Right forelimb (tissue), 1 donor: ENCODE data around the gene NOTCH1.

Source experiments
- DNase-seq: peaks from one replicate; pipeline ENCODE4 v3.0.0-alpha.2; 2018

Gene NOTCH1

GRCh38 chr9:136455043-136456002 lies 90.5 kb downstream of the NOTCH1 start:
- no peak for DNase-seq

GRCh38 chr9:136454026-136454796 lies 91.6 kb downstream of the NOTCH1 start:
- DNase-seq = no peak

DNA sequence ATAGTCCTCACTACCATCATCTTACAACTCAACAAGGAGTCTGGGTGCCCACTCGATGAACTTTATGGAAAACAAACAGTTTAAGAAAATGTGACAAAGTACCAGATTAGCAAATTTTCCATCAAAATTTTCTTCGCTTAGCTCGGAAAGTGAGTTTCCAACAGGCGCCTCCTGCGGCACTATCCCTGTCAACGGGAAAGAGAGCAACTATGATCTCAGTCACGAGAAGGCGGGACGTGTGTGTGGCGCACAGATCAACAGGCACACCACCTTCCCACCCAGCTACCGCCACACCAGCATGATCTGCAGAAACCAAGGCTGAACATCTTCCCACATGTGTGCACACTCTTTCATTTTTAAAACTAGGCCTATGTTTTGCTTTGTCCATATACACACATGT lies 92.5 kb downstream of the NOTCH1 start:
- DNase-seq = no peak

DNA sequence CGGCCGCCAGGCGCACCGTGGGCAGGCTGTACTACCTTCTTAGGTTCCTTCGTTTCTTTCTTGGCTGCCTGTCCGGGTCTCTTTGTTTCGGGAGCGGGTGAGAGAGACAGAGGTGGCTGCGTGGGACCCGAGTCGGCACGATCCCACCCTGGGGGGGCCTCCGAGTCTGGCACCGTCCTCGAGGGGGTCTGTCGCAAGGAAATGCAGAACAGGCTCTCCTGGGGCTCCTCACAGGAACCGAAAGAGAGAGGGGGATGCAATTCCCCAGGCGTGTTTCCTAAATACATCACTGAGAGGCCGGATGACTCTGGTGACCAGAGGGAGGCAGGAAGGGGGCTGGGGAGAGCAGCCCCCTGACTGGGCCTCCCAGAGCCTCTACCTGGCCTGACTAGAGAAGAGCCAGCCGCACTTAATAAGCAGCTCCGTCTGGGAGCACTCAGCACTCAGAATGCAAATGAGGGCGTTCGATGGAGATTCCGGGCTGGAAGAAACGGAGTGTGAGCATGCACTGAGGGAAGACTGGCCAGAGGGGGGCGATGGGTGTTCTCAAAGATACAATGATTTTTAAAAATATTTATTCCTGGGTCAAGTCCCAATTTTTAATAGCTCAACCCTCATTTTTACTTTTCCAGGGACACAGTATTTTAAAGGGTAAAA lies 94.5 kb downstream of the NOTCH1 start:
- DNase-seq = no peak

DNA sequence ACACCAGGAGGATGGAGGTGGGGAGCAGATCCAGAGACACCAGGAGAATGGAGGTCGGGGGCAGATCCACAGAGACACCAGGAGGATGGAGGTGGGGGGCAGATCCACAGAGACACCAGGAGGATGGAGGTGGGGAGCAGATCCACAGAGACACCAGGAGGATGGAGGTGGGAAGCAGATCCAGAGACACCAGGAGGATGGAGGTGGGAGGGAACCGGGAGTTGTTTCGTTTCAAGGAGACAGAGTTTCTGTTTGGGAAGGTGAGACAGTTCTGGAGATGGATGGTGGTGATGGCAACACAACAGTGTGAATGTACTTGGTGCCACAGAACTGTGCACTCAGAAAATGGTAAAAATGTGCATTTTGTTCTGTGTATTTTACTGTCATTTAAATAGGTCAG lies 97.2 kb downstream of the NOTCH1 start:
- DNase-seq = no peak

GRCh38 chr9:136447173-136447778 lies 98.6 kb downstream of the NOTCH1 start:
- DNase-seq = no peak

DNA sequence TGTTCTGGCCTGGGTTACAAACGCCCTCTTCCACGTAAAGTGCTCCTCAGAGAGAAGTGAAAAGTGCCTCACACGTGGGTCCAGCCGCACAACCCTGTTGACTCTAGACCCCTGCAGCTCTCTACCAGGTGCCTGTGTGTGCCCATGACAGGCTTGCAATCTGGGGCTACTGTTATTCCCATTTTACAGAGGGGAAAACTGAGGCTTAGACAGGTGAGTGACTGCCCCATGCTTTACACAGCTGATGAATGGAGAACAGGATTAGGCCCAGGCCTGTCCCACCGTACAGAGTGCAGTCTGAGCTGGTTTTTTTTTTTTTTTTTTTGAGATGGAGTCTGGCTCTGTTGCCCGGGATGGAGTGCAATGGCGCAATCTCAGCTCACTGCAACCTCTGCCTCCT lies 100.0 kb downstream of the NOTCH1 start:
- DNase-seq = no peak
